Vagina (tissue), 2 donors: ENCODE results near the gene HSDL2. TPM values are rescaled to one million over a fixed set of nuclear protein-coding genes. Genes with fewer than 3 reads are reported as not detected.
A peak's percentile ranks its signal among the peaks of the same experiment; 100 is the strongest.

Experiments used
- DNase-seq, 2 donors: peaks; one replicate each; pipeline ENCODE4 v3.0.0-alpha.2; 2017; ENCODE audit errors: extremely low spot score in 2 of 2
- H3K27ac ChIP-seq: fragments of 200-600 bp; sonication (generic); one replicate; pipeline ENCODE4 v1.5.1; 2019
- H3K27me3 ChIP-seq: fragments of 200-600 bp; sonication (generic); one replicate; pipeline ENCODE4 v1.5.1; 2019
- H3K36me3 ChIP-seq, 2 donors: fragments of 200-600 bp; sonication (generic); one replicate each; pipeline ENCODE4 v1.5.1; 2017 to 2019
- H3K4me1 ChIP-seq: fragments of 200-600 bp; sonication (generic); one replicate; pipeline ENCODE4 v1.5.1; 2019
- H3K4me3 ChIP-seq, 2 donors: fragments of 200-600 bp; sonication (generic); 1 replicate in 1 of 2; 2 replicates in 1 of 2; pipeline ENCODE4 v1.5.1; 2016 to 2019
- H3K9me3 ChIP-seq: fragments of 200-600 bp; sonication (generic); one replicate; pipeline ENCODE4 v1.5.1; 2019
- CTCF ChIP-seq, 3 experiments: fragments of 450-650 bp in 2 of 3; fragments of 200-600 bp in 1 of 3; sonication (generic) in 1 of 3; IDR thresholded peaks; one replicate each; pipeline ENCODE4 v1.5.1; 2017 to 2019; ENCODE audit warnings: antibody characterized with exemption in 3 of 3, mild to moderate bottlenecking in 2 of 3, moderate library complexity in 2 of 3
- POLR2A ChIP-seq, 2 donors: fragments of 450-650 bp; IDR thresholded peaks; one replicate each; pipeline ENCODE4 v1.6.1; 2017; ENCODE audit warnings: antibody characterized with exemption in 2 of 2, mild to moderate bottlenecking in 2 of 2, moderate library complexity in 2 of 2
- POLR2AphosphoS5 ChIP-seq, 2 donors: sonication (generic); formaldehyde crosslinking; IDR thresholded peaks; one replicate each; pipeline ENCODE4 v1.9.0; 2017; ENCODE audit warnings: antibody characterized with exemption in 2 of 2, mild to moderate bottlenecking in 2 of 2, low read depth in 1 of 2; ENCODE audit not compliant: insufficient read depth in 1 of 2
- intact Hi-C: fragments of 100-400 bp; cut with DNase I; formaldehyde crosslinking; loops from one replicate; pipeline ENCODE4 v1.15.1; 2023
- total RNA-seq: library from RNA; depleted of rRNA; stranded (reverse); fragments of >200 nt; gene quantifications from one replicate; pipeline ENCODE4 v1.2.3, GENCODE V29; 2016

Gene HSDL2
- total RNA-seq = 25.8 TPM

GRCh38 chr9:112380102-112380824 lies at the start of gene HSDL2:
Gene HSDL2 (plus strand): TSS chr9:112380108. CDS start chr9:112380164, 56 bp downstream.
- intact Hi-C loops = no loop called here

GRCh38 chr9:112331674-112331952 lies 48.3 kb upstream of the HSDL2 start:
- intact Hi-C loops = loop anchor here (5.0 to 10.0 kb wide), 2 partner anchors 154 to 437 kb away; partner anchors contain the start of genes SUSD1 and UGCG
- no peak for TF ChIP-seq POLR2AphosphoS5 (IDR thresholded peaks at IDR 0.05; ENCODE audit: insufficient read depth in 1 of 2, low read depth in 1 of 2)
- TF ChIP-seq CTCF (IDR thresholded peaks at IDR 0.05) = no peak
- no peak for TF ChIP-seq POLR2A (IDR thresholded peaks at IDR 0.05)
- DNase-seq = no peak
- Histone ChIP-seq H3K27me3 (no peaks in the 10 kb centered on the region), H3K27ac (peak overlapping the region; percentile 14), H3K4me1 (peaks cover 53% of the 10 kb centered on the region), H3K9me3 (no peaks in the 10 kb centered on the region), H3K4me3 (peak overlapping the region; percentile 4 to 81), H3K36me3 (no peaks in the 10 kb centered on the region)

More at GRCh38 chr9:112380102-112380824, at the start of gene HSDL2:
- H3K4me3 ChIP-seq = peak within 1 kb of the TSS; percentile 85 to 94
- TF ChIP-seq POLR2A (IDR thresholded peaks at IDR 0.05) = peak in 1 of 2 donors; percentile 27
- TF ChIP-seq POLR2AphosphoS5 (IDR thresholded peaks at IDR 0.05; ENCODE audit: insufficient read depth in 1 of 2, low read depth in 1 of 2) = peak in 1 of 2 donors; percentile 85
- no peak for TF ChIP-seq CTCF (IDR thresholded peaks at IDR 0.05)
- H3K27me3 ChIP-seq = no peaks in the 10 kb centered on the region
- peak in 1 of 2 donors; percentile 88 for DNase-seq
- H3K9me3 ChIP-seq = no peaks in the 10 kb centered on the region
- H3K36me3 ChIP-seq = no peaks in the 10 kb centered on the region
- peak within 1 kb of the TSS; percentile 95 for H3K27ac ChIP-seq
- peaks cover 46% of the 10 kb centered on the region for H3K4me1 ChIP-seq

- intact Hi-C loops = loop anchor here (5.0 to 10.0 kb wide), 2 partner anchors 155 to 437 kb away; partner anchors contain the start of genes SUSD1 and UGCG
- H3K9me3 ChIP-seq = no peaks in the 10 kb centered on the region
- peak overlapping the region; percentile 99 for H3K27ac ChIP-seq
- TF ChIP-seq CTCF (IDR thresholded peaks at IDR 0.05) = no peak
- no peak for TF ChIP-seq POLR2AphosphoS5 (IDR thresholded peaks at IDR 0.05; ENCODE audit: insufficient read depth in 1 of 2, low read depth in 1 of 2)
- TF ChIP-seq POLR2A (IDR thresholded peaks at IDR 0.05) = no peak
- no peak for DNase-seq
- peaks cover 47% of the 10 kb centered on the region for H3K4me1 ChIP-seq
- H3K27me3 ChIP-seq = no peaks in the 10 kb centered on the region
- H3K36me3 ChIP-seq = no peaks in the 10 kb centered on the region
- peak overlapping the region; percentile 77 to 81 for H3K4me3 ChIP-seq
Observed at GRCh38 chr9:112332214-112332613, 47.7 kb upstream of the HSDL2 start.

- no peak for TF ChIP-seq CTCF (IDR thresholded peaks at IDR 0.05)
- TF ChIP-seq POLR2AphosphoS5 (IDR thresholded peaks at IDR 0.05; ENCODE audit: insufficient read depth in 1 of 2, low read depth in 1 of 2) = no peak
- TF ChIP-seq POLR2A (IDR thresholded peaks at IDR 0.05) = no peak
- peak overlapping the region; percentile 77 to 81 for H3K4me3 ChIP-seq
- peak overlapping the region; percentile 99 for H3K27ac ChIP-seq
- H3K36me3 ChIP-seq = no peaks in the 10 kb centered on the region
- H3K27me3 ChIP-seq = no peaks in the 10 kb centered on the region
- H3K4me1 ChIP-seq = peaks cover 43% of the 10 kb centered on the region
- H3K9me3 ChIP-seq = no peaks in the 10 kb centered on the region
- DNase-seq = no peak
- intact Hi-C loops = loop anchor here (5.0 to 10.0 kb wide), 2 partner anchors 155 to 438 kb away; partner anchors contain the start of genes SUSD1 and UGCG
Observed at GRCh38 chr9:112332674-112332976, 47.3 kb upstream of the HSDL2 start.
